ENCODE measurements around the gene CACUL1.
"Not testable (repeated sequence)": the region's sequence is repeated elsewhere in the genome, so short reads cannot be mapped to it uniquely, and the experiment has no call there.

The CACUL1 gene

GRCh38 chr10:118687472-118687871, 67.3 kb downstream of the CACUL1 start:
- no peak for DNase-seq (ENCODE audit: low spot score)
- H3K4me3 ChIP-seq, result no peak overlapping the region
- TF ChIP-seq CTCF (IDR thresholded peaks at IDR 0.05), result no peak
- no peak overlapping the region for H3K27ac ChIP-seq

- no peak for TF ChIP-seq CTCF (IDR thresholded peaks at IDR 0.05)
- no peak for DNase-seq (ENCODE audit: low spot score)
These were observed 72.2 kb downstream of the CACUL1 start for GRCh38 chr10:118682533-118682932.

GRCh38 chr10:118680197-118680596, 74.6 kb downstream of the CACUL1 start:
- no peak for DNase-seq (ENCODE audit: low spot score)
- no peak overlapping the region for H3K27ac ChIP-seq
- H3K4me3 ChIP-seq, result no peak overlapping the region
- no peak for TF ChIP-seq CTCF (IDR thresholded peaks at IDR 0.05)

More at GRCh38 chr10:118682533-118682932, 72.2 kb downstream of the CACUL1 start:
- no peak overlapping the region for H3K4me3 ChIP-seq
- H3K27ac ChIP-seq, result no peak overlapping the region

GRCh38 chr10:118674226-118674919, 80.4 kb downstream of the CACUL1 start:
- H3K27ac ChIP-seq, result no peak overlapping the region
- no peak overlapping the region for H3K4me3 ChIP-seq
- no peak for TF ChIP-seq CTCF (IDR thresholded peaks at IDR 0.05)
- no peak for DNase-seq (ENCODE audit: low spot score)

- H3K4me3 ChIP-seq, result no peak overlapping the region
- H3K27ac ChIP-seq, result no peak overlapping the region
- no peak for DNase-seq (ENCODE audit: low spot score)
- TF ChIP-seq CTCF (IDR thresholded peaks at IDR 0.05), result no peak
These were observed 81.7 kb downstream of the CACUL1 start for GRCh38 chr10:118672766-118673715.

- Histone ChIP-seq H3K4me3 (no peak overlapping the region), H3K27ac (no peak overlapping the region)
- no peak for DNase-seq (ENCODE audit: low spot score)
- TF ChIP-seq CTCF (IDR thresholded peaks at IDR 0.05), result no peak
These were observed 82.6 kb downstream of the CACUL1 start for GRCh38 chr10:118672153-118672552.

GRCh38 chr10:118671221-118671620, 83.5 kb downstream of the CACUL1 start:
- not testable (repeated sequence) for H3K4me3 ChIP-seq; H3K27ac ChIP-seq; DNase-seq (ENCODE audit: low spot score)
